DND-41 (cell line): Measurements from ENCODE around the gene RCC2.

ENCODE experiments used
- ATAC-seq: fragments of 200-7000 bp; cut with Tn5 transposase; 3 replicates; pipeline ENCODE4 v1.9.1; 2021; ENCODE audit warnings: low read depth; ENCODE audit not compliant: insufficient read depth
- DNase-seq: peaks from one replicate; pipeline ENCODE4 v3.0.0-alpha.2; 2020
- H2AFZ ChIP-seq: 2 replicates; pipeline ENCODE4 v1.6.0; 2012; ENCODE audit warnings: low read depth, low read length
- H3K27ac ChIP-seq: 2 replicates; pipeline ENCODE4 v1.5.1; 2012; ENCODE audit warnings: low read length, inconsistent platforms
- H3K27me3 ChIP-seq: fragments of 200-600 bp; sonication (generic); 2 replicates; pipeline ENCODE4 v1.6.0; 2012; ENCODE audit warnings: low read length, mild to moderate bottlenecking, inconsistent platforms; ENCODE audit not compliant: insufficient read depth, poor library complexity
- H3K36me3 ChIP-seq: 2 replicates; pipeline ENCODE4 v1.5.1; 2012; ENCODE audit warnings: low read length, inconsistent platforms; ENCODE audit not compliant: insufficient read depth
- H3K4me1 ChIP-seq: 2 replicates; pipeline ENCODE4 v1.5.1; 2012; ENCODE audit warnings: mild to moderate bottlenecking, low read length; ENCODE audit not compliant: insufficient read depth
- H3K4me2 ChIP-seq: 2 replicates; pipeline ENCODE4 v1.6.0; 2012; ENCODE audit warnings: mild to moderate bottlenecking, moderate library complexity, low read length, inconsistent platforms; ENCODE audit not compliant: insufficient read depth
- H3K4me3 ChIP-seq, 2 experiments: fragments of 200-600 bp in 1 of 2; shearing (Covaris generic) in 1 of 2; 2 replicates each; pipeline ENCODE4 v1.5.1; 2012 to 2016; ENCODE audit warnings: inconsistent platforms in 2 of 2, low read length in 2 of 2, mild to moderate bottlenecking in 2 of 2, low read depth in 1 of 2, moderate library complexity in 1 of 2
- H3K79me2 ChIP-seq: 2 replicates; pipeline ENCODE4 v1.6.0; 2012; ENCODE audit warnings: low read length, inconsistent platforms; ENCODE audit not compliant: insufficient read depth
- H3K9ac ChIP-seq: 2 replicates; pipeline ENCODE4 v1.6.0; 2012; ENCODE audit warnings: low read depth, mild to moderate bottlenecking, inconsistent platforms, low read length, moderate library complexity
- H3K9me3 ChIP-seq: 2 replicates; pipeline ENCODE4 v1.5.1; 2012; ENCODE audit warnings: low read length, moderate library complexity, mild to moderate bottlenecking, inconsistent platforms; ENCODE audit not compliant: insufficient read depth, severe bottlenecking
- H4K20me1 ChIP-seq: 2 replicates; pipeline ENCODE4 v1.6.0; 2012; ENCODE audit warnings: low read length; ENCODE audit not compliant: insufficient read depth
- EZH2 ChIP-seq: IDR thresholded peaks from 3 replicates; pipeline ENCODE4 v1.6.1; 2012; ENCODE audit warnings: borderline replicate concordance, low read depth, mild to moderate bottlenecking, moderate library complexity, low read length, inconsistent platforms; ENCODE audit not compliant: severe bottlenecking
- TF ChIP-seq, protein P1 (sequence below): IDR thresholded peaks from 2 replicates; pipeline ENCODE4 v1.5.1; 2012; ENCODE audit warnings: borderline replicate concordance, low read length, moderate library complexity, mild to moderate bottlenecking; ENCODE audit not compliant: poor library complexity, severe bottlenecking; ENCODE audit errors: extremely low read depth

RCC2 gene

DNA sequence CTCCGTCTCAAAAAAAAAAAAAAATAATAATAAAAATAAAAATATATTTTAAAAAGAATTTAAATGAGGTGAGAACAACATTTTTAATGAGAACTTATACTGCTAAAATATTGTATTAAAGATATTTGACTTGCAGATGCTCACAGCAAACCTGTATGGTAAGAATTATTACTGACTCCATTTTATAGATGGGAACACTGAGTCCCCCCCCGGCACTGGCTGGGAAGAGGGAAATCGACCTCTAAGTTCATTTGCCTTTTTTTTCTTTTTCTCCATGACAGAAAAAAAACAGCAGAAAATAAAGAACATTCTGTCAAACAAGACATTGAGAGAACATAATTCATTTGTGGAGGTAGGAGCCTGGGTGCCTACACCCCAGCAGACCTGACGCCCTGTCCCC lies 80.9 kb downstream of the RCC2 start:
- Histone ChIP-seq H3K9me3 (no peaks in the 10 kb centered on the region), H4K20me1 (no peaks in the 10 kb centered on the region), H3K4me2 (no peak overlapping the region), H3K27ac (no peak overlapping the region), H3K27me3 (no peaks in the 10 kb centered on the region), H3K79me2 (no peaks in the 10 kb centered on the region), H2AFZ (no peak overlapping the region), H3K36me3 (no peaks in the 10 kb centered on the region), H3K4me1 (no peaks in the 10 kb centered on the region), H3K9ac (no peak overlapping the region), H3K4me3 (no peak overlapping the region)
- DNase-seq: no peak
- TF ChIP-seq EZH2: no peak
- TF ChIP-seq, protein P1, sequence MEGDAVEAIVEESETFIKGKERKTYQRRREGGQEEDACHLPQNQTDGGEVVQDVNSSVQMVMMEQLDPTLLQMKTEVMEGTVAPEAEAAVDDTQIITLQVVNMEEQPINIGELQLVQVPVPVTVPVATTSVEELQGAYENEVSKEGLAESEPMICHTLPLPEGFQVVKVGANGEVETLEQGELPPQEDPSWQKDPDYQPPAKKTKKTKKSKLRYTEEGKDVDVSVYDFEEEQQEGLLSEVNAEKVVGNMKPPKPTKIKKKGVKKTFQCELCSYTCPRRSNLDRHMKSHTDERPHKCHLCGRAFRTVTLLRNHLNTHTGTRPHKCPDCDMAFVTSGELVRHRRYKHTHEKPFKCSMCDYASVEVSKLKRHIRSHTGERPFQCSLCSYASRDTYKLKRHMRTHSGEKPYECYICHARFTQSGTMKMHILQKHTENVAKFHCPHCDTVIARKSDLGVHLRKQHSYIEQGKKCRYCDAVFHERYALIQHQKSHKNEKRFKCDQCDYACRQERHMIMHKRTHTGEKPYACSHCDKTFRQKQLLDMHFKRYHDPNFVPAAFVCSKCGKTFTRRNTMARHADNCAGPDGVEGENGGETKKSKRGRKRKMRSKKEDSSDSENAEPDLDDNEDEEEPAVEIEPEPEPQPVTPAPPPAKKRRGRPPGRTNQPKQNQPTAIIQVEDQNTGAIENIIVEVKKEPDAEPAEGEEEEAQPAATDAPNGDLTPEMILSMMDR: no peak
- no peak for ATAC-seq
